Activated T-cell treated with anti-CD3 and anti-CD28 coated beads for 1 hour (primary cell): ENCODE measurements around the gene GRM2.

Experiments
- DNase-seq: peaks from one replicate; pipeline ENCODE4 v3.0.0-alpha.2; 2020; ENCODE audit warnings: low read depth

GRM2 gene

GRCh38 chr3:51706021-51706485 lies 815 bp upstream of the GRM2 start:
- no peak for DNase-seq

DNA sequence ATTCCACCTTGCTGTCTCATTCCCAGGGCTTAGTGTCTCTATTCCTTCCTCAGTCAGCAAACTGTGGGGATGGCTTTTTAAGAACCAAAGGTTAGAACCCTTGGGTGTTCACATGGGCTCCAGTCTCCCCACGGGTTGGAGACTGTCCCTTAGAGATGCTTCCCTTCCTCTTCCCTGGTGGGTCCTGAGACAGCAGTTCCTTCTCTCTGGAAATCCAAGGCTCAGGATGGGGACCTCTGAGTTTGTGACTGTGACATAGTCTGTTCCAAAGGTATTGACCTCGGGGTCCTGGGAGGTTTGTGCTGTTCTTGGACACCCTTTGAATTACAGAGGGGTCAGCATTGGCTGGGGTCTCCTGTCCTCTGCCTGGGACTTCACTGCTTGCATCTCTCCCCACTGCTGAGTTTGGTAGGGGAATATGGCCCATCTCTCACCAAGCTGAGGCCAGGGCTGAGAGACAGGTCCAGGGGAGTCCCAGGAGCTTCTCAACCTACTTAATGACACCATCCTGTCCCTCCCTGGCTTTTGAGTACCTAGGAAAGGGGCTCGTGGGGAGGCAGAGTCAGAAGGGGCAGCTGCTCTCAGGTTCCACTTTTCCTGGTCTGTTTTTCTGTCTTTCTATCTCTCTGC lies 1.5 kb downstream of the GRM2 start:
- DNase-seq, result no peak

DNA sequence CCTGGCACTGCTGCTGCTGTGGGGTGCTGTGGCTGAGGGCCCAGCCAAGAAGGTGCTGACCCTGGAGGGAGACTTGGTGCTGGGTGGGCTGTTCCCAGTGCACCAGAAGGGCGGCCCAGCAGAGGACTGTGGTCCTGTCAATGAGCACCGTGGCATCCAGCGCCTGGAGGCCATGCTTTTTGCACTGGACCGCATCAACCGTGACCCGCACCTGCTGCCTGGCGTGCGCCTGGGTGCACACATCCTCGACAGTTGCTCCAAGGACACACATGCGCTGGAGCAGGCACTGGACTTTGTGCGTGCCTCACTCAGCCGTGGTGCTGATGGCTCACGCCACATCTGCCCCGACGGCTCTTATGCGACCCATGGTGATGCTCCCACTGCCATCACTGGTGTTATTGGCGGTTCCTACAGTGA lies 2.1 kb downstream of the GRM2 start:
- DNase-seq, result no peak

GRCh38 chr3:51709675-51710074 lies 2.8 kb downstream of the GRM2 start:
- no peak for DNase-seq

DNA sequence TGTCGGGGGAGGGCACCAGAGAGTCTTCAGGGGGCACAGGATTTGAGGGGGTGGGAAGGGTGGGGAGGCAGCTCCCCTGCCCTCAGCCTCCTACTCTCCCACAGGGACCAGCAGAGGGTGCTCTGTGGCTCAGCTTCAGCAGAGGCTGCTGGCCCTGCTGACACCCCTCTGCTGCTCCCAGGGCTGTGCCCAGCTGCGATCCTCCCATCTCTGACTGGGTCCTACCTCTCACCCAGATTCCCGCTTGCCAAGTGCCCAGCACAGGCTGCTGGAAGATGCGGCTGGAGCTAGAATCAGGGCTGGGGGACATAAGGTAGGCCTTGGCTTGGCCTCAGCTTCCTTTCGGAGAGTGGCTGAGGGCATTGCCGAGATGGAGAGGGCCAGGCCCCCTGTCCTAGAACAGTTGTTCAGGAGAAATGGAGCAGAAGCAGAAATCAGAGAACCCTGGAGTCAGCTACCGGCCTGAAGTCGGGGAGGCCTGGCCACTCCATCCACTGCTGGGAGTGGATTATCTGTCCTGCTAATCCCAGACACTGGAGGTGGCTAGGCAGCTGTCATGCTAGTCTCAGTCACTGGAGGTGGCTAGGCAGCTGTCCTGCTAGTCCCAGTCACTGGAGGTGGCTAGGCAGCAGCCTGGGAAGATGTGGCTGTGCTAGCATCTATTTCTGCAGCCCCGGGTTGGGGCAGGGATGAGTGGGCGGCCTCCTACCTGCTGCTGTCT lies 3.9 kb downstream of the GRM2 start:
- DNase-seq, result no peak

DNA sequence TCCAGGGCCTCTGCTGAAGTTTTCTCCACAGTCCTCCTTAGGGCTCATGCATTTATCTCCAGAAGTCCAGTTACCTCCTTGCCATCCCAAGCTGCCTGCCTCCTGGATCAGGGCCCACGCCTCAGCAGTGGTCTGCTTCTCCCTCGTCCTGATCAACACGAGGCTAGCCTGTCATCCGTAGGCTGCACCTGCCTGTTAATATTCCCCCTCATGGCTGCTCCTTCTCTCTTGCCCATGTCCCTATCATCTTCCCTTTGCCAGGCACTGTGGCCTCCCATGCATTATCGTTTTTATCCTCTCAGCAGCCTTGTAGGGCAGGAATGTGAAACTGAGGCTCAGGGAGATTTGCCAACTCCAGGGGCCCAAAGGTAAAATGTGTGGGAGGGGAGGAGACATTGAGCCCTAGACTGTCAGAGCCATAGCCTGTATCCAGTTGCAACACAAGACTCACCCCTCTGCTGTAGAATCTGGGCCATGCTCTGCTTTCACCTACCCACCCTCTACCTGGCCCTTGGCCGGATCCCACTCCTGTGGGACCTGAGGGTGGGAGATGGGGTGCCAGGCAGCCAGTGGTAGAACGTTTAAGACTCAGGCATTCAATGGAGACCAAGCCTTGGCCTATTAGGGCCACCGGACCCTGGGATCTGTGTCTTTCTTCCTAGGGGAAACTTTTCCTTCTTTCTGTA lies 4.6 kb downstream of the GRM2 start:
- no peak for DNase-seq

DNA sequence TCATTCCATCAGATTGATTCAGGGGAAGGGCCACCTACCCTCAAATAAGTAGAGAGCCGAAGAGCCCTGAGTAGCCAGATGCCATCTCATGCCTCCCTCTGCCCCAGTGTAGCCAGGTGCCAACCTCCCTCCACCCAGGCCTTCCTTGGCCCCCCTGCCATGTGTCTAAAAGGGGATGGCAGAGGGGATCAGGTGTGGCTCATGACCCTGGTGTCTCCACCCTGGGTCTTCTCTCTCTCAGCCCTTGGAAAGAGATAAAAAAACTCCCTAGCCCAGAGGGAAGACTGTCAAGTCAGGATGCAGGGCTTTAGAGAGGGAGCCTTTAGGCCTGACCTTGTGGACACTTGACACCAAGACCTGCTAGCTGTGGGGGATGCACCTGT lies 5.2 kb downstream of the GRM2 start:
- DNase-seq, result no peak

DNA sequence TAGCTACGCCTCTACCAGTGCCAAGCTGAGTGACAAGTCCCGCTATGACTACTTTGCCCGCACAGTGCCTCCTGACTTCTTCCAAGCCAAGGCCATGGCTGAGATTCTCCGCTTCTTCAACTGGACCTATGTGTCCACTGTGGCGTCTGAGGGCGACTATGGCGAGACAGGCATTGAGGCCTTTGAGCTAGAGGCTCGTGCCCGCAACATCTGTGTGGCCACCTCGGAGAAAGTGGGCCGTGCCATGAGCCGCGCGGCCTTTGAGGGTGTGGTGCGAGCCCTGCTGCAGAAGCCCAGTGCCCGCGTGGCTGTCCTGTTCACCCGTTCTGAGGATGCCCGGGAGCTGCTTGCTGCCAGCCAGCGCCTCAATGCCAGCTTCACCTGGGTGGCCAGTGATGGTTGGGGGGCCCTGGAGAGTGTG lies 5.7 kb downstream of the GRM2 start:
- DNase-seq, result no peak

DNA sequence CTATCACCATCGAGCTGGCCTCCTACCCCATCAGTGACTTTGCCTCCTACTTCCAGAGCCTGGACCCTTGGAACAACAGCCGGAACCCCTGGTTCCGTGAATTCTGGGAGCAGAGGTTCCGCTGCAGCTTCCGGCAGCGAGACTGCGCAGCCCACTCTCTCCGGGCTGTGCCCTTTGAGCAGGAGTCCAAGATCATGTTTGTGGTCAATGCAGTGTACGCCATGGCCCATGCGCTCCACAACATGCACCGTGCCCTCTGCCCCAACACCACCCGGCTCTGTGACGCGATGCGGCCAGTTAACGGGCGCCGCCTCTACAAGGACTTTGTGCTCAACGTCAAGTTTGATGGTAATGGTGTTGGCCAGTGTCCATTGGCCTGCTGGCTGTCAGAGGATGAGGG lies 6.1 kb downstream of the GRM2 start:
- no peak for DNase-seq

- no peak for DNase-seq
Measured at GRCh38 chr3:51715231-51715976, 8.5 kb downstream of the GRM2 start.

DNA sequence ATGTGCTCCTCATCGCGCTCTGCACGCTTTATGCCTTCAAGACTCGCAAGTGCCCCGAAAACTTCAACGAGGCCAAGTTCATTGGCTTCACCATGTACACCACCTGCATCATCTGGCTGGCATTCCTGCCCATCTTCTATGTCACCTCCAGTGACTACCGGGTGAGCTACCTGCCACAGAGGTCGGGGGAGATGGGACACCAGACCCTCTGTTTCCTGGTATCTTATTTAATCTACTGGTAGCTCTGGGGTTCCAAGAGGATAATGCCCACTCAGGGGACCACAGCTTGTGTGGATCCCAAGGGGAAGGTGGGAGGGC lies 9.1 kb downstream of the GRM2 start:
- no peak for DNase-seq

GRCh38 chr3:51716805-51717204 lies 9.9 kb downstream of the GRM2 start:
- no peak for DNase-seq

DNA sequence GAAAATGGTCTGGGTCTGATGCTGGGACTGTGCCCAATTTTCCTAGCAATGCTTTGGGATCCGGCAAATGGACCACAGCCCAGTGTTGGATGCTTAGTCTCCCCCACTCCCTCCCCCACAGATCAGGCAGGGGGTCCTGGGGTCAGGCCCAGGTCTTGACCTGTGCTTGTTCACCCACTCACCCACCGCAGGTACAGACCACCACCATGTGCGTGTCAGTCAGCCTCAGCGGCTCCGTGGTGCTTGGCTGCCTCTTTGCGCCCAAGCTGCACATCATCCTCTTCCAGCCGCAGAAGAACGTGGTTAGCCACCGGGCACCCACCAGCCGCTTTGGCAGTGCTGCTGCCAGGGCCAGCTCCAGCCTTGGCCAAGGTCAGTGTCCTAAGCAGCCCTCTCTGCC lies 10.6 kb downstream of the GRM2 start:
- no peak for DNase-seq

GRCh38 chr3:51717947-51718346 lies 11.1 kb downstream of the GRM2 start:
- no peak for DNase-seq

- DNase-seq, result no peak
Measured at GRCh38 chr3:51718547-51719409, 11.9 kb downstream of the GRM2 start.

DNA sequence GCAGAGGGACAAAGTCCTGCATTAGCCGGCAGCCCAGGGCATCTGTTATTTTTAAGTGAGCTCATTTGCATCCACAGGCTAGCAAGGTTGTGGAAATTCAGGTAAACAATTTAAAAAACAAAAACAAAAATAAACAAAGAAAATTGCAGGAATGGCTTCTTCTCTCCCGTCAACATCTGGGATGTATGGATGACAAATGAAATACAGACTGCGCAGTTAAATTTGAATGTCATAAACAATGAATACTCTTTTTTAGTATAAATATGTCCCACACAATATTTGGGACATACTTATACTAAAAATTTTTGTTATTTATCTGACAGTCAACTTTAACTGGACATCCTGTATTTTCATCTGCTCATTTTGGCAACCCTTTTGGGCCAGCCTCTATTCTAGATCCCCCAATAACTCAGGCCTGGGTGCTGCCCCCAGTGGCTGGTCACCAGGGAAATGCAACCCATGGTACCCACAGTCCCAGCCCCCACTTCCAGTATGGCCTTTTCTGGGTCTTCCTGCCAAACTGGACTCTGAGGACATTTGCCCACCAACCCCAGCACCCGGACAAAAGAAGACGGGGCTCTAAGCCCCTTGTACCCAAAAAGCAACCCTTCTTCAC lies 12.7 kb downstream of the GRM2 start:
- DNase-seq, result no peak

- no peak for DNase-seq
Measured at GRCh38 chr3:51720292-51721061, 13.6 kb downstream of the GRM2 start.

DNA sequence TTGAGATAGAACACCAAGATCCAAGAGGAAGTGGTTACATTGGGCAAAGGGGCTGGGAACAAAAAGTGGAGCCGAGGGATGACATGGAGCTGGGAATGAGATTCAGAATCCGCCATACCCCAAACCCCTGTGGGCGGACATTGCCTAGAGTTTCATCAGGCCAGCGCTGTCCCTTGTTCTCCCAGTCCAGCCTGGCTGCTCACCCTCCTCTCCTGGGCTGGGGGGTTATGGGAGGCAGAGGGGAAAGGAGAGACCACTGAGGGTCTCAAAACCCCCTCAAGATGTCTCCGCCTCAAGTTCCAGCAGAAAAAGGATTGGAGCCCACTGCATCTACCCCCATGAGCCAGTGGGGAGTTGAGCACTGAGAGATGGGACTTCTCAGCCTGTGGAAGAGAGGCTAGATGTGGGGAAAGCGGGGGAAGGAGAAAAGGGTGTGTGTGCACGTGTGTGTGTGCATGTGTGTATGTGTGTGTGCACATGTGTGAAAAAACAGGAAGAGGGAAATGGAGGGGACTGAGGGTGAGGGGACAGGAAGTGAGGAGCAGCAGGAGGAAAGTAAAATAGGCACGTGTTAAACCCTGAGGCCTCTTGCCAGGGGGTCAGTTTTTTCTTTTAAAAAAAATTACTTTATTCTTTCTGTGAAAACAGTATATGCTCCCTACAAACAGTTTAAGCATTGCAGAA lies 14.3 kb downstream of the GRM2 start:
- DNase-seq, result no peak

DNA sequence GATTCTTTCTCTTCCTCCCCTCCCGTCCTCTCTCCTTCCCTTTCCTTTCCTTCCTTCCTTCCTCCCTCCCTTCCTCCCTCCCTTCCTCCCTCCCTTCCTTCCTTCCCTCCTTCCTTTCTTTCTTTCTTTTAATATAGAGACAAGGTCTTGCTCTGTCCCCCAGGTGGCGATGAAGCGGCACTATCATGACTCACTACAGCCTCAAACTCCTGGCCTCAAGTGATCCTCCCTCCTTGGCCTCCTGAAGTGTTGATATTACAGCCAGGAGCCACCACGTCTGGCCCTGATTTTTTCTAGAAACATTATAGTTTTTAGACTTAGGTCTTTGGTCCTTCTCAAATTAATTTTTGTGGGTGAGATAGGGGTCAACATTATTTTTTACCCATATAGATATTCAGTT lies 15.5 kb downstream of the GRM2 start:
- no peak for DNase-seq

DNA sequence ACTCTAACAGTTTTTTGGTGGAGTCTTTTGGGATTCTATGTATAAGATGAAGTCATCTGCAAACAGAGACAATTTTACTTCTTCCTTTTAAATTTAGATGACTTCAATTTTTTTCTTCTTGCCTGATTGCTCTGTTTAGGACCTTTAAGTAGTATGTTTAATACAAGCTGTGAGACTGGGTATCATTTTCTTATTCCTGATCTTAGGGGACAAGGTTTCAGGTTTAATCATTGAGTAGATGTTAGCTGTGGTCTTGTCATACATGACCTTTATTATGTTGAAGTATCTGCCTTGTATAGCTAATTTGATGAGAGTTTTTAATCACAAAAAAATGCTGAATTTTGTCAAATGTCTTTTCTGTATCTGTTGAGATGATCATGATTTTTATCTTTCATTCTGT lies 20.6 kb downstream of the GRM2 start:
- no peak for DNase-seq
